ENCODE data around the gene SPSB1.

DNA sequence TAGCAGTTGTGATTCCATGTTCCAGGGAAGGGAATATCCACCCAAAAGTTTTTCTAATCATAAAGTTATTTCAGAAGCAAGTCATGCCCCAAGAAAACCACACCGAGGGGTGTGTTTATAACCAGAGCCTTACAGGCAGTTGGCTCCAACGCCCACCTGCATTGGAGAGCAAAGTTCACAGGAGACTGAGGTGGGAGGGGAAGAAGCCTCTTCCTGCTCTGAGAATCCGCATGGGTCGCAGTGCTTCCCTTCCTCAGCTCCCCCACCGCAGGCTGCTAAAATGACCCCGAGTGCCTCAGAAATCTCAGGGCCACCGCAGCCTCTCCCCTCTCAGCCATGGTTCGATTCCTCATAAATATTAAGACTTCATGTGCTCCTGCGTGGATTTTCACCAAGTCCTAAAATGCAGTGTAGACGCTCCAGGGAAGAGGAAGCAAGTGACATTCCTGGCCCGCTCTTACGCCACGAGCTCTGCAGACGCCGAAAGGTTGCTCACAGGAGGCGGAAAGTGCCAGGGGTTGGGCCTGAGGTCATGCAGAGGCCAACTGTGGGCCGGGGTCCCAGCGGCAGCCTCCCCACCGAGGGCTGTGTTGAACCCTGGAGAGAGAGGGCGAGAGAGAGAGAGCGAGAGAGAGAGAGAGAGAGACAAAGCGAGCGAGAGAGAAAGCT lies 13.4 kb upstream of the SPSB1 start:
- TF ChIP-seq MTA3 (IDR thresholded peaks at IDR 0.05; ENCODE audit: borderline replicate concordance, low read length) (no peak), HDAC2 (IDR thresholded peaks at IDR 0.05) (no peak), PAX8 (IDR thresholded peaks at IDR 0.05) (no peak), JUND (IDR thresholded peaks at IDR 0.05; ENCODE audit: low read depth, low read length) (no peak), POLR2AphosphoS5 (IDR thresholded peaks at IDR 0.05; ENCODE audit: low read length) (no peak), MTA2 (IDR thresholded peaks at IDR 0.05; ENCODE audit: low read depth) (no peak), RAD21 (IDR thresholded peaks at IDR 0.05; ENCODE audit: insufficient read depth, low read depth, low read length) (no peak)
- TF ChIP-seq, protein P1, sequence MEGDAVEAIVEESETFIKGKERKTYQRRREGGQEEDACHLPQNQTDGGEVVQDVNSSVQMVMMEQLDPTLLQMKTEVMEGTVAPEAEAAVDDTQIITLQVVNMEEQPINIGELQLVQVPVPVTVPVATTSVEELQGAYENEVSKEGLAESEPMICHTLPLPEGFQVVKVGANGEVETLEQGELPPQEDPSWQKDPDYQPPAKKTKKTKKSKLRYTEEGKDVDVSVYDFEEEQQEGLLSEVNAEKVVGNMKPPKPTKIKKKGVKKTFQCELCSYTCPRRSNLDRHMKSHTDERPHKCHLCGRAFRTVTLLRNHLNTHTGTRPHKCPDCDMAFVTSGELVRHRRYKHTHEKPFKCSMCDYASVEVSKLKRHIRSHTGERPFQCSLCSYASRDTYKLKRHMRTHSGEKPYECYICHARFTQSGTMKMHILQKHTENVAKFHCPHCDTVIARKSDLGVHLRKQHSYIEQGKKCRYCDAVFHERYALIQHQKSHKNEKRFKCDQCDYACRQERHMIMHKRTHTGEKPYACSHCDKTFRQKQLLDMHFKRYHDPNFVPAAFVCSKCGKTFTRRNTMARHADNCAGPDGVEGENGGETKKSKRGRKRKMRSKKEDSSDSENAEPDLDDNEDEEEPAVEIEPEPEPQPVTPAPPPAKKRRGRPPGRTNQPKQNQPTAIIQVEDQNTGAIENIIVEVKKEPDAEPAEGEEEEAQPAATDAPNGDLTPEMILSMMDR (IDR thresholded peaks at IDR 0.05 in 2 of 3, conservative IDR thresholded peaks at IDR 0.05 in 1 of 3; ENCODE audit: control insufficient read depth in 2 of 3, extremely low read depth in 1 of 3, insufficient read depth in 1 of 3, low read depth in 3 of 3, low read length in 3 of 3) = no peak

All from GM12878 (cell line).